HG02970 (cell line): ENCODE measurements around the gene STK32A.

Source experiments
- ATAC-seq: cut with Tn5 transposase; IDR thresholded peaks from one replicate; pipeline ENCODE4 v1.9.1; 2021; ENCODE audit warnings: mild to moderate bottlenecking, moderate library complexity, moderate number of reproducible peaks; ENCODE audit not compliant: unreplicated experiment, low FRiP score

Gene STK32A

GRCh38 chr5:147410496-147411358, 175.9 kb downstream of the STK32A start:
- no peak for ATAC-seq

GRCh38 chr5:147411359-147412319, 176.8 kb downstream of the STK32A start:
- no peak for ATAC-seq

GRCh38 chr5:147412561-147412960, 177.7 kb downstream of the STK32A start:
- no peak for ATAC-seq

- no peak for ATAC-seq
Measured at GRCh38 chr5:147413266-147413665, 178.4 kb downstream of the STK32A start.

- ATAC-seq = no peak
Measured at GRCh38 chr5:147415651-147416050, 180.8 kb downstream of the STK32A start.

- ATAC-seq = no peak
Measured at GRCh38 chr5:147417135-147417813, 182.4 kb downstream of the STK32A start.

GRCh38 chr5:147418613-147419012, 183.8 kb downstream of the STK32A start:
- no peak for ATAC-seq

- ATAC-seq = no peak
Measured at GRCh38 chr5:147426640-147427327, 192.0 kb downstream of the STK32A start.

GRCh38 chr5:147427521-147428401, 192.9 kb downstream of the STK32A start:
- no peak for ATAC-seq

- ATAC-seq = no peak
Measured at GRCh38 chr5:147430628-147431027, 195.8 kb downstream of the STK32A start.

- ATAC-seq = no peak
Measured at GRCh38 chr5:147431586-147431985, 196.8 kb downstream of the STK32A start.

GRCh38 chr5:147432323-147432722, 197.5 kb downstream of the STK32A start:
- ATAC-seq = no peak

- no peak for ATAC-seq
Measured at GRCh38 chr5:147434049-147434448, 199.2 kb downstream of the STK32A start.

GRCh38 chr5:147436596-147436995, 201.8 kb downstream of the STK32A start:
- no peak for ATAC-seq

- no peak for ATAC-seq
Measured at GRCh38 chr5:147437161-147437596, 202.4 kb downstream of the STK32A start.
